ENCODE results near the gene NUDT14. TPM values are rescaled to one million over a fixed set of nuclear protein-coding genes. Genes with fewer than 3 reads are reported as not detected.

NUDT14 gene
- total RNA-seq, 1 experiment from 2014 or later = 18.3 TPM

GRCh38 chr14:105159344-105159743 lies 21.8 kb downstream of the NUDT14 start:
- DNase-seq (ENCODE audit: low read depth) = no peak

GRCh38 chr14:105158794-105159193 lies 22.3 kb downstream of the NUDT14 start:
- no peak for DNase-seq (ENCODE audit: low read depth)

- DNase-seq (ENCODE audit: low read depth) = no peak
These were observed 23.2 kb downstream of the NUDT14 start for GRCh38 chr14:105157872-105158271.

GRCh38 chr14:105156414-105157375 lies 24.4 kb downstream of the NUDT14 start:
- DNase-seq (ENCODE audit: low read depth) = no peak

GRCh38 chr14:105155681-105156413 lies 25.3 kb downstream of the NUDT14 start:
- no peak for DNase-seq (ENCODE audit: low read depth)

- no peak for DNase-seq (ENCODE audit: low read depth)
These were observed 26.0 kb downstream of the NUDT14 start for GRCh38 chr14:105155071-105155651.

GRCh38 chr14:105154476-105154871 lies 26.6 kb downstream of the NUDT14 start:
- DNase-seq (ENCODE audit: low read depth) = no peak

GRCh38 chr14:105153739-105154475 lies 27.2 kb downstream of the NUDT14 start:
- DNase-seq (ENCODE audit: low read depth) = no peak

- DNase-seq (ENCODE audit: low read depth) = peak; percentile 57
These were observed 27.8 kb downstream of the NUDT14 start for GRCh38 chr14:105153331-105153731.

GRCh38 chr14:105152794-105153241 lies 28.3 kb downstream of the NUDT14 start:
- DNase-seq (ENCODE audit: low read depth) = no peak

GRCh38 chr14:105151838-105152793 lies 29.0 kb downstream of the NUDT14 start:
- no peak for DNase-seq (ENCODE audit: low read depth)

GRCh38 chr14:105151084-105151837 lies 29.9 kb downstream of the NUDT14 start:
- DNase-seq (ENCODE audit: low read depth) = no peak

- no peak for DNase-seq (ENCODE audit: low read depth)
These were observed 30.6 kb downstream of the NUDT14 start for GRCh38 chr14:105150368-105151083.

- DNase-seq (ENCODE audit: low read depth) = no peak
These were observed 31.1 kb downstream of the NUDT14 start for GRCh38 chr14:105150026-105150367.

- DNase-seq (ENCODE audit: low read depth) = no peak
These were observed 31.8 kb downstream of the NUDT14 start for GRCh38 chr14:105149146-105149781.

GRCh38 chr14:105148604-105149145 lies 32.4 kb downstream of the NUDT14 start:
- no peak for DNase-seq (ENCODE audit: low read depth)

GRCh38 chr14:105147671-105148603 lies 33.2 kb downstream of the NUDT14 start:
- DNase-seq (ENCODE audit: low read depth) = no peak

Measured in Daoy (cell line).